IMR-90 (cell line): ENCODE data around the gene PDE4B. TPM values are rescaled to one million over a fixed set of nuclear protein-coding genes. Genes with fewer than 3 reads are reported as not detected.

Experiments
- ATAC-seq: fragments of 200-7000 bp; cut with Tn5 transposase; 2 replicates; pipeline ENCODE4 v1.9.1; 2020; ENCODE audit warnings: low read depth, mild to moderate bottlenecking, moderate library complexity
- BruUV-seq: library from RNA; stranded (reverse); fragments of 400-500 nt; replicated peaks from 2 replicates; lab custom pipeline; 2021; lab: Mats Ljungman, UMichigan
- CTCF ChIA-PET: fragments of 300-600 bp; formaldehyde crosslinking; extraction: SDS; loops from one replicate; lab custom pipeline; 2021; ENCODE audit warnings: antibody characterized with exemption; lab: Yijun Ruan, JAX
- POLR2A ChIA-PET: fragments of 300-600 bp; sonication (Branson Sonifier 250); formaldehyde crosslinking; loops from one replicate; lab custom pipeline; 2022; ENCODE audit warnings: antibody characterized with exemption; ENCODE audit not compliant: unreplicated experiment; lab: Charles Lee
- DNase-seq: peaks from one replicate; pipeline ENCODE4 v3.0.0; 2013
- H2AFZ ChIP-seq: replicated peaks from 2 replicates; pipeline ENCODE3; 2013; ENCODE audit warnings: low read length, mild to moderate bottlenecking; ENCODE audit not compliant: poor library complexity
- H2AK5ac ChIP-seq: 2 replicates; pipeline ENCODE4 v1.6.1; 2013; ENCODE audit warnings: low read depth, low read length, inconsistent platforms
- H2AK9ac ChIP-seq: replicated peaks from 2 replicates; pipeline ENCODE3; 2013; ENCODE audit warnings: mild to moderate bottlenecking, low read depth, low read length, moderate library complexity; ENCODE audit not compliant: poor library complexity
- H2BK120ac ChIP-seq: 2 replicates; pipeline ENCODE4 v1.6.1; 2013; ENCODE audit warnings: low read depth, low read length, inconsistent platforms
- H2BK15ac ChIP-seq: 3 replicates; pipeline ENCODE4 v1.6.1; 2013; ENCODE audit warnings: low read depth, low read length, inconsistent platforms
- H2BK20ac ChIP-seq: 2 replicates; pipeline ENCODE4 v1.6.1; 2013; ENCODE audit warnings: low read depth, mild to moderate bottlenecking, inconsistent platforms, low read length, moderate library complexity
- H2BK5ac ChIP-seq: 2 replicates; pipeline ENCODE4 v1.6.1; 2013; ENCODE audit warnings: mild to moderate bottlenecking, low read depth, low read length, inconsistent platforms; ENCODE audit not compliant: poor library complexity, severe bottlenecking
- H3K14ac ChIP-seq: replicated peaks from 2 replicates; pipeline ENCODE4 v1.6.1; 2013; ENCODE audit warnings: low read depth, low read length, inconsistent platforms
- H3K18ac ChIP-seq: 2 replicates; pipeline ENCODE4 v1.6.1; 2013; ENCODE audit warnings: low read depth, low read length, control low read depth
- H3K23ac ChIP-seq: 2 replicates; pipeline ENCODE4 v1.6.1; 2013; ENCODE audit warnings: low read depth, low read length, inconsistent platforms
- H3K27ac ChIP-seq: 2 replicates; pipeline ENCODE4 v1.5.1; 2013; ENCODE audit warnings: mild to moderate bottlenecking, control low read depth, low read length; ENCODE audit not compliant: insufficient read depth
- H3K27me3 ChIP-seq: 2 replicates; pipeline ENCODE4 v1.6.1; 2013; ENCODE audit warnings: low read length; ENCODE audit not compliant: control insufficient read depth, insufficient read depth
- H3K36me3 ChIP-seq: 2 replicates; pipeline ENCODE4 v1.6.1; 2013; ENCODE audit warnings: low read length, mixed read lengths; ENCODE audit not compliant: control insufficient read depth, insufficient read depth
- H3K4ac ChIP-seq: 2 replicates; pipeline ENCODE4 v1.6.1; 2013; ENCODE audit warnings: low read depth, low read length, inconsistent platforms
- H3K4me1 ChIP-seq: 2 replicates; pipeline ENCODE4 v1.6.1; 2013; ENCODE audit warnings: low read length, mixed read lengths; ENCODE audit not compliant: control insufficient read depth, insufficient read depth
- H3K4me2 ChIP-seq: 2 replicates; pipeline ENCODE4 v1.6.1; 2013; ENCODE audit warnings: low read depth, mild to moderate bottlenecking, control low read depth, low read length, moderate library complexity
- H3K4me3 ChIP-seq: 2 replicates; pipeline ENCODE4 v1.5.1; 2013; ENCODE audit warnings: low read depth, mild to moderate bottlenecking, control low read depth, low read length, moderate library complexity; ENCODE audit not compliant: insufficient read depth
- H3K56ac ChIP-seq: 2 replicates; pipeline ENCODE4 v1.6.1; 2013; ENCODE audit warnings: low read length, inconsistent platforms; ENCODE audit not compliant: insufficient read depth; ENCODE audit errors: extremely low read depth
- H3K79me1 ChIP-seq, 2 experiments: 2 replicates each; pipeline ENCODE4 v1.6.1; 2013; ENCODE audit warnings: low read length in 2 of 2, inconsistent platforms in 1 of 2, low read depth in 1 of 2
- H3K9ac ChIP-seq: 2 replicates; pipeline ENCODE4 v1.6.1; 2013; ENCODE audit warnings: low read depth, low read length, control low read depth
- H3K9me1 ChIP-seq: 2 replicates; pipeline ENCODE4 v1.6.1; 2013; ENCODE audit warnings: low read length, inconsistent platforms; ENCODE audit not compliant: insufficient read depth
- H3K9me3 ChIP-seq: 2 replicates; pipeline ENCODE4 v1.6.1; 2013; ENCODE audit warnings: low read length; ENCODE audit not compliant: control insufficient read depth, insufficient read depth
- H4K20me1 ChIP-seq: 2 replicates; pipeline ENCODE4 v1.6.1; 2013; ENCODE audit warnings: low read length, inconsistent platforms; ENCODE audit not compliant: insufficient read depth
- H4K5ac ChIP-seq: 2 replicates; pipeline ENCODE4 v1.6.1; 2013; ENCODE audit warnings: mild to moderate bottlenecking, low read depth, low read length, control low read depth
- H4K8ac ChIP-seq, 2 experiments: 2 replicates each; pipeline ENCODE4 v1.6.1; 2013; ENCODE audit warnings: low read depth in 2 of 2, low read length in 2 of 2, control low read depth in 1 of 2, inconsistent platforms in 1 of 2
- H4K91ac ChIP-seq: 2 replicates; pipeline ENCODE4 v1.6.1; 2013; ENCODE audit warnings: low read depth, low read length, inconsistent platforms; ENCODE audit not compliant: insufficient read depth
- BHLHE40 ChIP-seq: fragments of 150-350 bp; IDR thresholded peaks from 2 replicates; pipeline ENCODE4 v1.6.1; 2016; ENCODE audit warnings: mild to moderate bottlenecking, low read depth, low read length
- CHD1 ChIP-seq: IDR thresholded peaks from 2 replicates; pipeline ENCODE4 v1.6.1; 2012; ENCODE audit warnings: low read depth, low read length, improper control_type of control experiment
- ELK1 ChIP-seq: fragments of 150-350 bp; IDR thresholded peaks from 2 replicates; pipeline ENCODE4 v1.6.1; 2016; ENCODE audit warnings: low read depth, mild to moderate bottlenecking, low read length, moderate library complexity, borderline replicate concordance
- FOS ChIP-seq: fragments of 150-350 bp; IDR thresholded peaks from 2 replicates; pipeline ENCODE4 v1.6.1; 2016; ENCODE audit warnings: low read depth, low read length
- NFE2L2 ChIP-seq: fragments of 150-350 bp; IDR thresholded peaks from 2 replicates; pipeline ENCODE4 v1.6.1; 2016; ENCODE audit warnings: low read depth, mild to moderate bottlenecking, low read length
- RCOR1 ChIP-seq: IDR thresholded peaks from 2 replicates; pipeline ENCODE4 v1.6.1; 2012; ENCODE audit warnings: mild to moderate bottlenecking, low read length, improper control_type of control experiment; ENCODE audit not compliant: insufficient replicate concordance
- RFX5 ChIP-seq: IDR thresholded peaks from 2 replicates; pipeline ENCODE4 v1.8.0; 2012; ENCODE audit warnings: low read depth, mild to moderate bottlenecking, low read length, moderate library complexity
- WGBS, 2 experiments: methylation state at CpG; one replicate each; pipeline versions ENCODE4 v1.1.5 to v1.1.7; 2013; ENCODE audit warnings: missing lambda C conversion rate in 2 of 2; ENCODE audit not compliant: insufficient read length in 1 of 2; ENCODE audit errors: extremely low coverage in 2 of 2; 5-methylcytosine and 5-hydroxymethylcytosine counted together
- dilution Hi-C: fragments of 300-500 bp; cut with HindIII; formaldehyde crosslinking; loops from one replicate; pipeline ENCODE4 v1.14.3; 2018; ENCODE audit warnings: low sequenced_read_pairs; ENCODE audit not compliant: unreplicated experiment
- in situ Hi-C: fragments of 300-500 bp; cut with MboI; formaldehyde crosslinking; loops from 3 replicates; pipeline ENCODE4 v1.14.3; 2019; ENCODE audit warnings: low sequenced_read_pairs, inconsistent platforms, mixed read lengths
- intact Hi-C: fragments of 100-400 bp; cut with micrococcal nuclease; formaldehyde crosslinking; loops from 2 replicates; pipeline ENCODE4 v1.10.0; 2022
- polyA plus RNA-seq, 3 experiments: library from polyadenylated mRNA; depleted of rRNA; stranded (reverse); fragments of >200 nt; gene quantifications; 2 replicates each; pipeline ENCODE4 v1.2.3, GENCODE V29; 2012; ENCODE audit warnings: low replicate concordance in 1 of 3
- total RNA-seq: library from RNA; depleted of rRNA; stranded (reverse); fragments of >200 nt; gene quantifications from 2 replicates; pipeline ENCODE4 v1.2.3, GENCODE V29; 2012
- TF ChIP-seq, protein P1 (sequence below): fragments of 150-350 bp; IDR thresholded peaks from 2 replicates; pipeline ENCODE4 v1.6.1; 2017; ENCODE audit warnings: mild to moderate bottlenecking, antibody characterized with exemption, low read length, low read depth
- TF ChIP-seq, protein P2 (sequence below): conservative IDR thresholded peaks from 2 replicates; pipeline ENCODE4 v1.5.1; 2012; ENCODE audit warnings: mild to moderate bottlenecking, low read depth, low read length, improper control_type of control experiment

PDE4B gene
- total and polyA plus RNA-seq, 2 of the 4 experiments (the other 2 are of a cell fraction), result 5.8 to 21.3 TPM

DNA sequence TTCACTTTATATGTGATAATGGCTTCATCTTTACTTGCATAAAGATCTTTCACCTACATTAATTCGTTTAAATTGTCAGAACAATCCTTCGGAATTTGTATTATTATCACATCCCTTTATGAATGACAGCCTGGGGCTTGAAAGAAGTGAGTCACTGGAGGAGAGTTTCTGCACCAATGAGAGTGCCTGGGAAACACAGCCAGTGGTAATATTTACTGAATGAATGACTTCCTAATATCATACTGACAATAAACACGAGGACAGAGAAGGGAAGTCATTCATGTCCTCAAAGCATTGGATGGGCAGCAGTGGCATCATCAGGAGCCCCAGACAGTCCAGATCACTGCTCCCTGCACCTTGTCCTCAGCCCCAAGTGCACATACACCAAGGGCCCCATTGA lies 40.7 kb upstream of the PDE4B start:
- Histone ChIP-seq H3K9me1 (no peaks in the 10 kb centered on the region), H2BK15ac (no peak overlapping the region), H4K5ac (no peak overlapping the region), H3K23ac (no peak overlapping the region), H2BK5ac (no peak overlapping the region), H3K4me2 (no peak overlapping the region), H4K91ac (no peak overlapping the region), H4K20me1 (no peaks in the 10 kb centered on the region), H3K27me3 (peaks cover 3% of the 10 kb centered on the region; the same call in 1 of the 2 replicates), H3K14ac (no peak overlapping the region), H3K9me3 (no peaks in the 10 kb centered on the region), H2AK5ac (no peak overlapping the region), H3K4me3 (no peak overlapping the region), H3K79me1 (no peaks in the 10 kb centered on the region), H2BK20ac (no peak overlapping the region), H3K4ac (no peak overlapping the region), H2AFZ (no peak overlapping the region), H3K56ac (no peak overlapping the region), H3K9ac (no peak overlapping the region), H3K27ac (no peak overlapping the region), H2BK120ac (no peak overlapping the region), H3K18ac (no peak overlapping the region), H3K36me3 (no peaks in the 10 kb centered on the region), H4K8ac (no peak overlapping the region), H3K4me1 (no peaks in the 10 kb centered on the region), H2AK9ac (no peak overlapping the region)
- ATAC-seq (no peak), DNase-seq (no peak)
- ChIA-PET CTCF (no interaction called here), POLR2A (no interaction called here)
- dilution Hi-C loops (no loop called here), intact Hi-C loops (no loop called here), in situ Hi-C loops (no loop called here)
- WGBS, 2 experiments, result no CpG with 5 or more reads among the region's 3 CpGs
- BruUV-seq, result no TSS peak
- no peak for TF ChIP-seq CHD1
- no peak for TF ChIP-seq ELK1
- no peak for TF ChIP-seq NFE2L2
- TF ChIP-seq, protein P1, sequence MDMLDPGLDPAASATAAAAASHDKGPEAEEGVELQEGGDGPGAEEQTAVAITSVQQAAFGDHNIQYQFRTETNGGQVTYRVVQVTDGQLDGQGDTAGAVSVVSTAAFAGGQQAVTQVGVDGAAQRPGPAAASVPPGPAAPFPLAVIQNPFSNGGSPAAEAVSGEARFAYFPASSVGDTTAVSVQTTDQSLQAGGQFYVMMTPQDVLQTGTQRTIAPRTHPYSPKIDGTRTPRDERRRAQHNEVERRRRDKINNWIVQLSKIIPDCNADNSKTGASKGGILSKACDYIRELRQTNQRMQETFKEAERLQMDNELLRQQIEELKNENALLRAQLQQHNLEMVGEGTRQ, result no peak
- TF ChIP-seq BHLHE40, result no peak
- no peak for TF ChIP-seq RFX5
- TF ChIP-seq, protein P2, sequence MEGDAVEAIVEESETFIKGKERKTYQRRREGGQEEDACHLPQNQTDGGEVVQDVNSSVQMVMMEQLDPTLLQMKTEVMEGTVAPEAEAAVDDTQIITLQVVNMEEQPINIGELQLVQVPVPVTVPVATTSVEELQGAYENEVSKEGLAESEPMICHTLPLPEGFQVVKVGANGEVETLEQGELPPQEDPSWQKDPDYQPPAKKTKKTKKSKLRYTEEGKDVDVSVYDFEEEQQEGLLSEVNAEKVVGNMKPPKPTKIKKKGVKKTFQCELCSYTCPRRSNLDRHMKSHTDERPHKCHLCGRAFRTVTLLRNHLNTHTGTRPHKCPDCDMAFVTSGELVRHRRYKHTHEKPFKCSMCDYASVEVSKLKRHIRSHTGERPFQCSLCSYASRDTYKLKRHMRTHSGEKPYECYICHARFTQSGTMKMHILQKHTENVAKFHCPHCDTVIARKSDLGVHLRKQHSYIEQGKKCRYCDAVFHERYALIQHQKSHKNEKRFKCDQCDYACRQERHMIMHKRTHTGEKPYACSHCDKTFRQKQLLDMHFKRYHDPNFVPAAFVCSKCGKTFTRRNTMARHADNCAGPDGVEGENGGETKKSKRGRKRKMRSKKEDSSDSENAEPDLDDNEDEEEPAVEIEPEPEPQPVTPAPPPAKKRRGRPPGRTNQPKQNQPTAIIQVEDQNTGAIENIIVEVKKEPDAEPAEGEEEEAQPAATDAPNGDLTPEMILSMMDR, result no peak
- TF ChIP-seq RCOR1, result no peak
- TF ChIP-seq FOS, result no peak
